ENCODE data around the gene DLG1.

Gene DLG1

GRCh38 chr3:197025736-197026480 lies 272.5 kb downstream of the DLG1 start:
- DNase-seq, result no peak

DNA sequence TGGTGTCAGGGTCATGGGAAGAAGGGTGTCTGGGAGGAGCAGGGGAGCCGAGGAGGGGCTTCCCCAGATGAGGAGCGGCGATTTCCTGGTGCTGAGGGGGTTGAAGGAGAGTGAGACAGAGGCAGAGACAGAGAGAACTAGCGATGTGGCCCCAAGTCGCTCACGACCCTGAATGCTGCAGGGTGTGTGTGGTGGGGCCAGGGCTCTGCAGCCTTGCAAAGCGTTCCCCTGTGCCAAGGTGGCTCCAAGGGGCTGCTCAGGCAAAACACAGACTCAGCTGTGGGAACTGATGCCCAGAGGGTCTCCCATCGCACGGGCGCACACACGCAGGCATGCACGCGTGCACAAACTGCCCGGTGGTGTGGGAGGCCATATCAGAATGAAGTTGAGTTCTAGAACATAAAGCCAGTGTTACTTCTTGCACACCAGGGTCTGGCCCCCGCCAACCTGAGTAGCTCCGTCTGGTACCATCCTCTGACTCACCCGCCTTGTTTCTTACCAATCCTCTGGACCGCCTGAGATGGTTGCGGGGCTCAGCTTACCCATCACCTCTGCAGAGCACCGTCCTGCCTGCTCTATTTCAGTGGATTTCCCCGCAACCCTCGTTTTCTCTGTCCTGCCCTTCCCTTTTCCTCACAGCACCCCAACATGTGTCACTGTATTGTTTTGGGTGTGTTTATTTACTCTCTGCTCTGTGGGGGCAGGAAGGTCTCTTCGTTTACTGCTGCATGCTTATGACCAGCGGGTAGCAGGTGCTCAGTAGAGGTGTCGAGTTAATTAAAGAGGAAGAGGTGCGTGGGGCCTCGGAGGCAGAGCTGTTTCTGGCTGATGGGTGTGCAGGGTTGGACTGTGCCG lies 273.3 kb downstream of the DLG1 start:
- no peak for DNase-seq

GRCh38 chr3:197023998-197024651 lies 274.3 kb downstream of the DLG1 start:
- DNase-seq, result no peak

GRCh38 chr3:197023241-197023997 lies 275.0 kb downstream of the DLG1 start:
- DNase-seq, result no peak

DNA sequence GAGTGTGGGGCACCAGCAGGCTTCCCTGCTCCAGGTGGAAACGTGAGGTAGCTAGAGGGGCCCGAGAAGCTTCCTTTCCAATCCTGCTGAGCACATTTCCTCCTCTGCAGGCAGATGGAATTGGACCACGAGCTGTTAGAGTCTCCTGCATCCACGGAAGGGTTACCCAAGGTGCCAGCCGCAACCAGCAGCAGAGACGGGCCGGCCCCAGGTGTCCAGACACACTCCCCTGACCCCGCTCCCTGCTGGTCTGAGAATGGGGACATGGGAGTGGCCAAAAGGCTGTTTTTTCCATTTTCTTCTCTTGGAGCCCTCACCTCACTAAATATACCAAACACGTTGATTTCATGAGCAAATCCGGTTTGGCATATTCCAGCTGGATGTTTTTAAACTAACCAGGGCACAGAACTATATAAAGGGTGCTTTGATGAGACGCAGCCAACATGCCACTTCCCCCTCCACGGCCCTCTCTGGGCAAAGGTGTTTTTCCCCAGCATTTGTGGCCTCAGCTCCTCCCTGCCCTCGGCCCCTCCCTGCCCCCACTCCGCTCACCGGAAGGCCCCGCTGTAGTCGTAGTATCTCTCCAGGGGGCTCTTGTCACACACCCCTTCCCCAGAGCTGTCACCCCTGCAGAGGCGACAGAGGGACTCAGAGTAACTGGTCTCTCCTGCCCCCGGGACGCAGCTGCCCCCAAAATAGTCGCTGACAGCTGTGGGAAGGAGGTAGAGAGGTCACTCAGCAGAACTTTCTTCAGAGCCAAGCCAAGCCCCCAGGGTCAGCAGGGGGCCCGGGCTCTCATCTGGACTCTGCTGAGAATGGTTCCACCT lies 275.8 kb downstream of the DLG1 start:
- DNase-seq, result no peak

DNA sequence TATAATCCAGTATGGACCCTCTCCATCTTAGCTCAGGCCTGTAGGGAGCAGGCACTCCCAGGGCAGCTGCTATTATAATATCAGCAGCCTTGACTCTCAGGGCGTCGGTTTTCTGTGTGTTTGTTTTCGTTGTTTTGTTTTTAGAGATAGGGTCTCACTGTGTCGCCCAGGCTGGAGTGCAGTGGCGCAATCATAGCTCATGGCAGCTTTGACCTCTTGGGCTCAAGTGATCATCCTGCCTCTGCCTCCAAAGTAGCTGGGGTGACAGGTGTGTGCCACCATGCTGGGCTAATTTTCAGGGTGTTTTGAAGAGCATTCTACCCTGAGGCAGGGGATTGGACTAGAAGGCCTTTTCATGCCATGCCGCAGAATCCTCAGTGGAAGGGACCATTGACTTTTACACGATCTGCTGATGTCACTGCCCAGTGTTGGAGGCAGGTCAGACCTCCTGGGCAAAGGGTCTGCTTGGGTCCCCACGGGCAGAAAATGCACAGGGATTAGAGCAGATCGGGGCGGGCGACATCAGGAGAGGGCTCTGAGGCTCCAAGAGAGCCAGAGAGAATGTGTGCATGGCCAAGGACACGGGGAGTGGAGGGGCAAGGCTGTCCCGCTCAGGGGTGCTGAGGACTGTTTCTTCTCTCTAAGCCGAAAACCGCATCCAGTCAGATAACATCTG lies 276.5 kb downstream of the DLG1 start:
- DNase-seq, result no peak

DNA sequence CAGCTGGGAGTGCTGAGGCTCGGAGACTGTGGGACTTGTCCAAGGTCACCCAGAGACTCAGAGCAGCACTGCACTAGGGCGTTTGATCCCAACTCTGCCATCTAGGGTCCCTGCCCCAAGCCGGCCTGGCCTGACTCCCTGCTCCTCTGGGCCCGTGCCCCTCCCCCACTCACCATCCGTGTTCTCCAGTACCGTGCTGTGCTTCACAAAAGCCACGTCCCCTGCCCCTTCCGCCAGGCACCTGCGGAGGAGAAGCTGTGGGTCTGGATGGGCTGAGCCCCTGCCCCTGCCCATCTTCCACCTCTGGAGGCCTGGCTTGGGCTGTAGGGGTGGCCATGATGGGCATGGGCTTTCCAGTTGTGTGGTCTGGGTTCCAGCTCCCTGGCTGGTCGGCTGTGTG lies 277.2 kb downstream of the DLG1 start:
- DNase-seq, result no peak

DNA sequence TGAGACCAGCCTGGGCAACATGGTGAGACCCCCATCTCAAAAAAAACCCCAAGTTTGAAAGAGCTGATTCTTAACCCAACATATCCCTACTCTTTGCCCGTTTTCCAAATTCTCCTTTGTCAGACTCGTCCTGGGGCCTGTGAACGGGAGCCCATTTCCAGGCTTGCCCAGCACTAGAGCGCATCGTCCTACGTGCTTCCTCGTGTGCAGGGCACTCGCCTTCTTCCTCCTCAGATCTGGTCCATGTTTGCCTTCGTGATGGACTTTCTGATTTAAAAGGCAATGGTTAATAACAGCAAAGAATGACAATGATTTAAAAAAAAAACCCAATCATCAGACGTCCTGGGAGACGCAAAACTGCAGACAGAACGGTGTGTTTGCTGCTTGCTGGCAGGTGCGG lies 278.9 kb downstream of the DLG1 start:
- DNase-seq, result no peak

DNA sequence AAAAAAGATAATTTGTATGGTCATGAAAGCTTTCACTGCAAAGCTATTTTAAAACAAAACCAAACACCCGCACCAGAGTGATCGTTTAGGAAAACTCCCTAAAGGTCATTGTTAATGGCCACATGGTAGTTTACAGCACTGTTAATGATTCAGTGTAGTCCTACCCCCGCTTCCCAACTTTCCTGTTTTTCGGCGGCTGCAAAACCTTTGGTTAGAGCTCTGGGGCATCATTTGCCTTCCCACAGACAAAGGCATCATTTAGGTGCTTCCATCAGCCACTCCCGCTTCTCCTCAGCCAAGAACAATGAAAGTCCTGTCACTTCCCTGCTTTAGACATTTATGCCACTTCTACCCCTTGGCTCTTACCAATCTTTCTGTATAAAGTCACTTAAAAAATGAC lies 279.4 kb downstream of the DLG1 start:
- DNase-seq, result no peak

DNA sequence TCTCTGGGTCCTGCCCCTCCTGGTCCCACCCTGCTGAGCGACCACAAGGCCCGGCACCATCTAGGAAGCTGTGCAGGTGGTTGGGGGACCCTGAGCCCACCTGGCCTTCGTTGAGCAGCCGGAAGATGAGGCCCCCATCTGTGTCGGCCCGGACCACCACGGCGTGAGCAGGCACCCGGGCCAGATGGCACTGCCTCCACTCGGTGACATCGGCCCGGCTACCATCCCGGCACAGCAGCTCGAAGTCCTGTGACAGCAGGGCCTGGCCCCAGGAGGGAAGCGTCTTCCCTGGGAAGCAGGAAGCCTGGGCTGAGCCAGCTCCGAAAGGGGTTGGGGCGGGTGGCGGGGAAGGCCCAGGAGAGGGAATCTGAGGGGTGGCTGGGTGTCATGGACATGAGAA lies 281.4 kb downstream of the DLG1 start:
- DNase-seq, result no peak

- DNase-seq, result no peak
Measured at GRCh38 chr3:197015790-197016736, 282.3 kb downstream of the DLG1 start.

- DNase-seq, result no peak
Measured at GRCh38 chr3:197014942-197015575, 283.4 kb downstream of the DLG1 start.

DNA sequence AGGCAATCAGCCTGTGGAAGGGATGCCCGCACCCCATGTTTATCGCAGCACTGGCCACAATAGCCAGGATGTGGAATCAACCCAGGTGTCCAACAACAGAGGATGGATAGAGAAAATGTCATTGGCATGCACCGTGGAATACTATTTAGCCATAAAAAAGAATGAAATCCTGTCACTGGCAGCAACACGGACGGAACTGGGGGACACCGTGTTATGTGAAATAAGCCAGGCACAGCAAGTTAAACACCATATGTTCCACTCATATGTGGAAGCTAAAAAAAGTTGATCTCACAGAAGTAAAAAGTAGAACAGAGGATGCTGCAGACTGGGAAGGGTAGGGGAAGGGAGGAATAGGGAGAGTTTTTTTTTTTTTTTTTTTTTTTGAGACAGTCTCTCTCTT lies 284.4 kb downstream of the DLG1 start:
- DNase-seq, result no peak

GRCh38 chr3:197012540-197012883 lies 285.9 kb downstream of the DLG1 start:
- no peak for DNase-seq

GRCh38 chr3:197011780-197012539 lies 286.5 kb downstream of the DLG1 start:
- no peak for DNase-seq

DNA sequence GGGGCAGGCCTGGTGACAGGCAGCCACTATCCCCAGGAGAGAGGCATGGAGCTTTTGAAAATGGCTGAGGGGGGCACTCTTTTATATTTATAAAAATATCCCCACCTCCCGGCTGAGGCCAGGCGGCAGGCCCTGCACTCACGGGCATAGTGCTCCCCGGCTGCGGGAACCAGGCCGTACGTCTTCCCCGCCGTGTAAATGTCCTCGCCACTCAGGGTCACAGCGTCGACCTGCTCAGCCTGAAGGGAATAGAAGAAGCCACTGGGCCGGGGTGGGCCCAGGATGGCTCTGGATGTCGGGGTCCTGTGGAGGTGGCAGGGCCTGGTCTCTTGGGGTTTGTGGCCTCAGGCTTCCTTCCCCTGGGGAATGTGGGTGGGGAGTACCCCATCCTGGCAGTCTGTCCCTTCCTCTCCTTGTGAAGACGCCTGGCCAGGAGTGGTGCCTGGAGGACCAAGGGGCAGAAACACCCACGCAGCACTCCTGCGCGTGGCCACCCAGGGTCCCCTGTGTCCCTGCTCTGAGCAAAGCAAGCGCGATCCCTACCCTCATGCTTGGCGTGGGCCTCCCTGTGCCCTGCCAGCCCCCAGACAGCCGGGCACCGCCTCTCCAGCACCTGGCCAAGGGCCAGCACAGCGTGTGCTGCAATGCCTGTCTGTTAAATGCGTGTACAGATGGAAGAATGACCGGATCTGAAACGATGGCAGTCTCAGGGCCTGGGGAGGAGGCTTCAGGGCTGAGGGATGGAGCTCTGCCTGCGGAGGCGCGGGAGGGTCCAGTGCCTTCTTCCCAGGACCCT lies 287.7 kb downstream of the DLG1 start:
- DNase-seq, result no peak

DNA sequence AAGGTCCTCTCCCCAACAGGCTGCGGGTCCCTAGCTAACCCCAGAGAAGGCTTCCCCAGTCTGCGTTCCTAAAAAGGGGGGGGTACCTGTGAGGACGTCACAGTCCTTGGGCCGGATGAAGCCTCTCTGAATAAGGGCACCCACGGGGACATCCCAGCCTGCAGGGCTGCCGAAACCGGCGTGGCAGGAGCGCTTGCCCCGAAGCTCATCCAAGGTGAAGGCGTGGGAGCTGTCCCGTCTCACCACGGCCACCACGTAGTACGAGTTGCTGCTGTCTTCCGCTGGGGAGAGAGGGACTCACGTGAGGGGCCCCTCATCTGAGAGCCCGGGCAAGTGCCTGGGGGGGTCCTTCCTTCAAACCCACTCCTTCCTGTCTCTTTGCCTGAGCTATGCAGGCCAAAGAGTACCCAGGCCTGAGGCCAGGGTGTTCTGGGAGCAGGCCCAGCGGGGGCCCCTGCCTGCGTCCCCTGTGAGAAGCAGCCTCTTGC lies 288.8 kb downstream of the DLG1 start:
- no peak for DNase-seq
